GM21423 (cell line): ENCODE measurements around the gene SNPH.
"Not testable (repeated sequence)": the region's sequence is repeated elsewhere in the genome, so short reads cannot be mapped to it uniquely, and the experiment has no call there.

Experiments used
- ATAC-seq: cut with Tn5 transposase; IDR thresholded peaks from one replicate; pipeline ENCODE4 v1.9.1; 2021; ENCODE audit warnings: mild to moderate bottlenecking, moderate library complexity; ENCODE audit not compliant: unreplicated experiment

SNPH gene, protein sequence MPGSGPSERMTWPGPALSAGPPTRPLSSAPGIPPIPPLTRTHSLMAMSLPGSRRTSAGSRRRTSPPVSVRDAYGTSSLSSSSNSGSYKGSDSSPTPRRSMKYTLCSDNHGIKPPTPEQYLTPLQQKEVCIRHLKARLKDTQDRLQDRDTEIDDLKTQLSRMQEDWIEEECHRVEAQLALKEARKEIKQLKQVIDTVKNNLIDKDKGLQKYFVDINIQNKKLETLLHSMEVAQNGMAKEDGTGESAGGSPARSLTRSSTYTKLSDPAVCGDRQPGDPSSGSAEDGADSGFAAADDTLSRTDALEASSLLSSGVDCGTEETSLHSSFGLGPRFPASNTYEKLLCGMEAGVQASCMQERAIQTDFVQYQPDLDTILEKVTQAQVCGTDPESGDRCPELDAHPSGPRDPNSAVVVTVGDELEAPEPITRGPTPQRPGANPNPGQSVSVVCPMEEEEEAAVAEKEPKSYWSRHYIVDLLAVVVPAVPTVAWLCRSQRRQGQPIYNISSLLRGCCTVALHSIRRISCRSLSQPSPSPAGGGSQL

GRCh38 chr20:1266167-1266973 lies at the start of gene SNPH:
Gene SNPH (plus strand): TSS chr20:1266294. CDS start chr20:1296240, 29,946 bp downstream.
- no peak for ATAC-seq

DNA sequence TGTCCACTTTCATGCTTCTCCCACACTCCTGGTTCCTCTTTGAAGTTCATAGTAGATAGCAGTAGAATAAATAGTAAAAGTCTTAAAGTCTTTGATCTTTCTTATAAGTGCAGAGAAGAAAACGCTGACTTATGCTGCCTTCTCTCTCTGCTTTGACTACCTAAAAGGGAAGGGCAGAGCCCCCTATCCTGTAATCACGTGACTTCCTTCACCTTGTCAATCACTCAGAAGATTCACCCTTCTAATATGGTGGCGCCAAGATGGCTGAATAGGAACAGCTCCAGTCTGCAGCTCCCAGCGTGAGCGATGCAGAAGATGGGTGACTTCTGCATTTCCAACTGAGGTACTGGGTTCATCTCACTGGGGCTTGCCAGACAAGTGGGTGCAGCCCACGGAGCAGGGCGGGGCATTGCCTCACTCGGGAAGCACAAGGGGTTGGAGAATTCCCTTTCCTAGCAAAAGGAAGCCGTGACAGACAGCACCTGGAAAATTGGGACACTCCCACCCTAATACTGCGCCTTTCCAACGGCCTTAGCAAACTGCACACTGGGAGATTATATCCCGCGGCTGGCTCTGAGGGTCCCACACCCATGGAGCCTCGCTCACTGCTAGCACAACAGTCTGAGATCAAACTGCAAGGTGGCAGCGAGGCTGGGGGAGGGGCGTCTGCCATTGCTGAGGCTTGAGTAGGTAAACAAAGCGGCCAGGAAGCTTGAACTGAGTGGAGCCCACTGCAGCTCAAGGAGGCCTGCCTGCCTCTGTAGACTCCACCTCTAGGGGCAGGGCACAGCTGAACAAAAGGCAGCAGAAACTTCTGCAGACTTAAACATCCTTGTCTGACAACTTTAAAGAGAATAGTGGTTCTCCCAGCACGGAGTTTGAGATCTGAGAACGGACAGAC lies 49.3 kb upstream of the SNPH start:
- not testable (repeated sequence) for ATAC-seq

DNA sequence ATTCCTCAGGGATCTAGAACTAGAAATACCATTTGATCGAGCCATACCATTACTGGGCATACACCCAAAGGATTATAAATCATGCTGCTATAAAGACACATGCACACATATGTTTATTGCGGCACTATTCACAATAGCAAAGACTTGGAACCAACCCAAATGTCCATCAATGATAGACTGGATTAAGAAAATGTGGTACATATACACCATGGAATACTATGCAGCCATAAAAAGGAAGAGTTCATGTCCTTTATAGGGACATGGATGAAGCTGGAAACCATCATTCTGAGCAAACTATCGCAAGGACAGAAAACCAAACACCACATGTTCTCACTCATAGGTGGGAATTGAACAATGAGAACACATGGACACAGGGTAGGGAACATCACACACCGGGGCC lies 43.3 kb upstream of the SNPH start:
- ATAC-seq: not testable (repeated sequence)

- ATAC-seq: no peak
These were observed 41.7 kb upstream of the SNPH start for GRCh38 chr20:1224205-1224890.

DNA sequence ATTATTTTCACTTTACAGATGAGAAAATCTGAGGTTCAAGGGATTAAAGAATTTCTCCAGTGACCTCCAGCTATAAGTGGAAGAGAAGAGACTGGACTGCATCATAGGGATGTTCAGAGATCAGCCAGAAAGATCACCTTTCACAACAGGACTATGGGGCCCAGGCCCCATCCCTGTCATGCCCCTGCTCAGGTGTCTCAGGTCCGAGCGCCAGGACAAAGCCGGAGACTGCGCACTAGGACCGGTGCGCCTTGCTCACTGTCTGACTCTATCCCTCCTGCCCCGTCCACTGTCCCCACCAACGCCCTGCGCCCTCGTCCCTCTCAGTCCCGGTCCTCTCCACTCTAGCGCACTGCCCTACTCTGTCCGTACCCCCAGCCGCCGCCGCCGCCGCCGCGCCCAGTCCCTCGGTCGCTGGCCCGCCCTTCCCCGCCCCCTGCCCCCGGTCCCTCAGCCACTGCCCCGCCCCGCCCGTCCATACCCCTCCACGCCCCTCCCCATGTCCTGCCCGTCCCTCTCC lies 40.8 kb upstream of the SNPH start:
- no peak for ATAC-seq

- no peak for ATAC-seq
These were observed 40.1 kb upstream of the SNPH start, which contains the start of gene RAD21L1 for GRCh38 chr20:1225783-1226654. Gene RAD21L1 (plus strand): TSS chr20:1226044. CDS start chr20:1228454, 2,410 bp downstream.

DNA sequence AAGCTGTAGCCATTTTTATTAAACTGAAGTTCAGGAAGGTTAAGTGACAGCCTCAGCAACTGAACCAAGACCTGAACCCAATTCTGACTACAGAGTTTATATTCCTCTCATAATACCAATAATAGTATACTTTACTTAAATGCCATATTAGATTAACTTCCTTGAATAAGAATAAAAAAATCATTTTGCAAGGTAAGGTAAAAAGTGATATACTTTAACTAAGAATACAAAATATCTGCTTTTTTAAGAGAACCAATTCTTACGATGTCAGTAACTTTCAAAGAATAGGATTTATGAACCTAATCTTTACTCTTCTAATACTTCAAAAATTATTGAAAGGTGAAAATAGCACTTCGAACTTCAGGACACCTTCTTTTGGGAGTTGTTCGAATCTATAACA lies 36.6 kb upstream of the SNPH start:
- no peak for ATAC-seq

DNA sequence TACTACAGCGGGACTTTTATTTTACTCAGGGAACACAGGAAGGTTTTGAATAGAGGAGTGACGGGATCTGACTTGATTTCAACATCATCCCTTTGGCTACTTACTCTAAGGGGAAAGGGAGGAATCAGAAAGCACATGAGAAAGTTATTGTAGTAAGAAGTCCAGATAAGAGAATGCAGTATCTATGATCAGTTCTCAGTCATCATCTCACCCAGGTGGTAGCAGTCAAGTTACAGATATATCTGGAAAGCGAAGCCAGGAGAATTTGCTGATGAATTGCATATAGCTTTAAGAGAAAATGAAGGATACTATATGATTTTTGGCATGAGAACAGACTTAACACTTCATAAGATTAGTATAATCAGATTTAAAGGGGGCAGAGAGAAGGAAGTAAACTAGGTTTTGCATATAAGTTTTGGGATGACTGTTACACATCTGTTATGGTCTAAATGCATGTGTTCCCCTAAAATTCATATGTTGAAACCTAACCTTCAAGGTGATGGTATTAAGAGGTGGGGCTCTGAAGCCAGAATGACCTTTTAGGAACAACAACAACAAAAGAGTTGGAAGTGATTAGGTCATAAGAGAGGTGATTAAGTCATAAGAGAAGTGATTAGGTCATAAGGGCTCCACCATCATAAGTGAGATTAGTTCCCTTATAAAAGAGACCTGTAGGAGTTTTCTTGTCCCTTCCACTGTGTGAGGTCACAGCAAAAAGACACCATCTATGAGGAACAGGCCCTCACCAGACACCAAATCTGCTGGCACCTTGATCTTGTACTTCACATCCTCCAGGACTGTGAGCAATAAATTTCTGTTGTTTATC lies 33.6 kb upstream of the SNPH start:
- ATAC-seq: no peak

GRCh38 chr20:1240549-1240948 lies 25.5 kb upstream of the SNPH start:
- ATAC-seq: no peak

DNA sequence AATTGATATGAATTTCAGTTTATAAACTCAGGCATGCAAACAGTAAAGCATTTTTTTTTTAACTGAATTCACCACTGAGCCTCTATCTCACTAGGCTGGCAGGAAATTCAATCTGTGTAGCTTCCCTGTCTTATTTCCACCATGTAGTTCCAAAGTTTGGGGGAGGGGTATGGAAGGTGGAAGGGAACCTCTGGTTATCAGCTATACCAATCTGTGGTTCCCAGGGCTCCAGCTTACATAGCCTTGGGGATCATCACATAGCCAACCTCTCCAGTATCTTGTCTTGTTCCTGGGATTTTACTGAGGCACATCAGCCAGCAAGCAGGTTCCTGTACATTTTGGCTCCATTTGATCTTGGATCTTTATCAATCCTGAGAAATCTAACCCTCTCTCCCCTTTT lies 24.6 kb upstream of the SNPH start:
- no peak for ATAC-seq

DNA sequence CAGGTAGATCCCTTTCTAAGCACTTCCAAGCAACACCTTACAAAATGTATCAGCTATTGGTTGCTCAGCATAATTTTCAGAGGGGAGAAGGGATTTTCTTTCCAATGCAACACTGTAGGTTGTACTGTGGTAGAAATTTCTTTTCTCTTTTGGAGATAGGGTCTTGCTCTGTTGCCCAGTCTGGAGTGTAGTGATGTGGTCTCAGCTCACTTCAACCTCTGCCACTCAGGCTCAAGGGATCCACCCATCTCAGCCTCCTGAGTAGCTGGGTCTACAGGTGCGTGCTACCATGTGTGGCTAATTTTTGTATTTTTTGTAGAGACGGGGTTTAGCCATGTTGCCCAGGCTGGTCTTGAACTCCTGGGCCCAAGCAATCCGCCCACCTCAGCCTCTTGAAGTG lies 24.0 kb upstream of the SNPH start:
- no peak for ATAC-seq

DNA sequence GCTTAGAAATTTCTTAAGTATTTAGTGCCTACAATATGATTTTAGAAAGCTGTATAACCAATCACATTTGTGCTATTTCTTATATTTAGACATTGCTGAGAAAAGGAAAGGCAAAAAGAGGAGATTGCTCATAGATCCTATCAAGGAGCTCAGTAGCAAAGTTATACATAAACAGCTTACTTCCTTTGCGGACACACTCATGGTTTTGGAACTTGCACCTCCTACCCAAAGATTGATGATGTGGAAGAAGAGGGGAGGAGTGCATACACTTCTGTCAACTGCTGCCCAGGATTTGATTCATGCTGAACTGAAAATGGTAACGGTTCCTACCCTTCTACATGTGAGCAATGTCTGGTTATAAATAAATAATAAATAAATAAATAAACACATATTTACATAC lies 23.6 kb upstream of the SNPH start:
- no peak for ATAC-seq

GRCh38 chr20:1245578-1245977 lies 20.5 kb upstream of the SNPH start:
- no peak for ATAC-seq

- no peak for ATAC-seq
These were observed 18.4 kb upstream of the SNPH start for GRCh38 chr20:1247689-1248088.

GRCh38 chr20:1250282-1250681 lies 15.8 kb upstream of the SNPH start:
- ATAC-seq: not testable (repeated sequence)

DNA sequence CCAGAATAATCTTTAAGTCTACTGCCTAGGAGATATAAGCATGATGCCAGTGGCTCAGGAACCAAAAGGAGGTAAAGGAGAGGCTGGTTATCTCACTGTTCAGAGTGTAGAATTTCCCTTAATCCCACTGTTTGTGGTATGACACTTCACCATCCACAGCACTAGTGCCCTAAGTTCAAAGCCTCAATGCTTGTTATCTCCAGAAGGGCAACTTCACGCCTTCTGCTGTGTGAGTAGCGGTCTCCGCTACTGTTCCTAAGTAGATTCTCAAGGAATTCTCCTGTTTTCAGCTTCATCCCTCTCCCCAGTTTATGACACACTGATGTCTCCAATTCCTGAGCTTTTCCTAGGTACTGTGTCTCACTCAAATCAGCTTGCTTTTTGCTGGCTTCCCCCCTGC lies 13.7 kb upstream of the SNPH start:
- no peak for ATAC-seq

GRCh38 chr20:1254254-1254653 lies 11.8 kb upstream of the SNPH start:
- ATAC-seq: no peak

- ATAC-seq: no peak
These were observed 10.4 kb upstream of the SNPH start for GRCh38 chr20:1255675-1256074.
